A673 (cell line): Measurements from ENCODE around the gene EMID1.

Experiments
- EZH2 ChIP-seq: fragments of 200-600 bp; sonication (generic); IDR thresholded peaks from 2 replicates; pipeline ENCODE4 v1.6.1; 2017; ENCODE audit warnings: borderline replicate concordance, low read depth, mild to moderate bottlenecking, mixed read lengths, antibody characterized with exemption, low read length; ENCODE audit not compliant: poor library complexity, severe bottlenecking
- TF ChIP-seq, protein P1 (sequence below): fragments of 300-800, 200-600 bp; sonication (generic); conservative IDR thresholded peaks from 2 replicates; pipeline ENCODE4 v1.5.1; 2017; ENCODE audit warnings: low read depth, mild to moderate bottlenecking, antibody characterized with exemption, low read length, moderate library complexity, mixed read lengths

DNA sequence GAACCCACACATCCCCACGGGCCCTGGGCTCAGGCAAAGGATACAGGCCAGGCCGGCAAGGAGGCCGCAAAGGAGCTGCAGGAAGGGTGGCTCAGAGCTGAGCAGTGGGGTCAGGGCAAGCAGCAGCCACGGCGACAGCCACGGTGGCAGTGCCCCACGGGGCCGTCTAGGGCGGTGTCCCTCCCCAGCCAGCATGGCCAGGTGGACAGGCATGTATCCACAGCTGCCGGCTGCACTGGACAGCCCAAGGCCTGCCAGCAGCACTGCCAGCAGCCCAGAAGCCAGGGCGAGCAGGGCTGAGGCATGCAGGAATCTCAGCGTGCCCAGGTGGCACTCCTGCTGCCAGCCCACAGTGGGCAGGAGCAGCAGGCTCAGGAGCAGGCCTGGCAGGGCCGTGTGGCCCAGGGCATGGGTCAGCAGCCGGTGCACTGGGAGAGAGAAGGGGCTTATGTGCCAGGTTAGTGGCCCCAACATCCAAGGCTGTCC lies 58.1 kb downstream of the EMID1 start:
- TF ChIP-seq, protein P1, sequence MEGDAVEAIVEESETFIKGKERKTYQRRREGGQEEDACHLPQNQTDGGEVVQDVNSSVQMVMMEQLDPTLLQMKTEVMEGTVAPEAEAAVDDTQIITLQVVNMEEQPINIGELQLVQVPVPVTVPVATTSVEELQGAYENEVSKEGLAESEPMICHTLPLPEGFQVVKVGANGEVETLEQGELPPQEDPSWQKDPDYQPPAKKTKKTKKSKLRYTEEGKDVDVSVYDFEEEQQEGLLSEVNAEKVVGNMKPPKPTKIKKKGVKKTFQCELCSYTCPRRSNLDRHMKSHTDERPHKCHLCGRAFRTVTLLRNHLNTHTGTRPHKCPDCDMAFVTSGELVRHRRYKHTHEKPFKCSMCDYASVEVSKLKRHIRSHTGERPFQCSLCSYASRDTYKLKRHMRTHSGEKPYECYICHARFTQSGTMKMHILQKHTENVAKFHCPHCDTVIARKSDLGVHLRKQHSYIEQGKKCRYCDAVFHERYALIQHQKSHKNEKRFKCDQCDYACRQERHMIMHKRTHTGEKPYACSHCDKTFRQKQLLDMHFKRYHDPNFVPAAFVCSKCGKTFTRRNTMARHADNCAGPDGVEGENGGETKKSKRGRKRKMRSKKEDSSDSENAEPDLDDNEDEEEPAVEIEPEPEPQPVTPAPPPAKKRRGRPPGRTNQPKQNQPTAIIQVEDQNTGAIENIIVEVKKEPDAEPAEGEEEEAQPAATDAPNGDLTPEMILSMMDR = no peak
- TF ChIP-seq EZH2 = no peak
